Measurements from ENCODE around the gene DOCK6. TPM values are rescaled to one million over a fixed set of nuclear protein-coding genes. Genes with fewer than 3 reads are reported as not detected.

DOCK6 gene
- total and polyA plus RNA-seq, 2 donors (not counting 1 experiment from before 2014, with no cell fraction given): 6.9 to 17.7 TPM

- Histone ChIP-seq H3K4me1 (ENCODE audit: control insufficient read depth, extremely low read depth, insufficient read depth, low read length) (no peaks in the 10 kb centered on the region), H3K79me2 (ENCODE audit: control insufficient read depth, insufficient read depth, low read length) (no peaks in the 10 kb centered on the region), H3K4me3 (replicated peaks in 1 of 4; ENCODE audit: control extremely low read depth in 1 of 4, insufficient read depth in 1 of 4, low read depth in 3 of 4, low read length in 4 of 4) (no peak overlapping the region), H4K20me1 (ENCODE audit: control insufficient read depth, extremely low read depth, insufficient read depth, low read length) (no peaks in the 10 kb centered on the region), H3K27me3 (ENCODE audit: control insufficient read depth, insufficient read depth, low read length) (no peaks in the 10 kb centered on the region), H3K9me3 (ENCODE audit: control insufficient read depth, insufficient read depth, low read depth, low read length) (peaks cover 2% of the 10 kb centered on the region), H3K4me2 (ENCODE audit: extremely low read depth, insufficient read depth, low read length) (no peak overlapping the region), H2AFZ (ENCODE audit: low read length) (no peak overlapping the region), H3K36me3 (ENCODE audit: control insufficient read depth, insufficient read depth, low read length) (no peaks in the 10 kb centered on the region), H3K9ac (ENCODE audit: insufficient read depth, low read length) (no peak overlapping the region), H3K27ac (ENCODE audit: insufficient read depth, low read length) (no peak overlapping the region)
- no peak for DNase-seq (ENCODE audit: low read depth in 2 of 2)
- no peak for TF ChIP-seq CTCF (conservative IDR thresholded peaks at IDR 0.05 in 1 of 2, IDR thresholded peaks at IDR 0.05 in 1 of 2; ENCODE audit: low read depth in 1 of 2, low read length in 2 of 2)
- no peak for TF ChIP-seq EZH2 (IDR thresholded peaks at IDR 0.05; ENCODE audit: low read length, missing control alignments)
Observed at GRCh38 chr19:11226716-11227166, 35.6 kb downstream of the DOCK6 start.

GRCh38 chr19:11225815-11226214, 36.5 kb downstream of the DOCK6 start:
- Histone ChIP-seq H4K20me1 (ENCODE audit: control insufficient read depth, extremely low read depth, insufficient read depth, low read length) (no peaks in the 10 kb centered on the region), H2AFZ (ENCODE audit: low read length) (no peak overlapping the region), H3K4me3 (replicated peaks in 1 of 4; ENCODE audit: control extremely low read depth in 1 of 4, insufficient read depth in 1 of 4, low read depth in 3 of 4, low read length in 4 of 4) (no peak overlapping the region), H3K27me3 (ENCODE audit: control insufficient read depth, insufficient read depth, low read length) (no peaks in the 10 kb centered on the region), H3K9ac (ENCODE audit: insufficient read depth, low read length) (no peak overlapping the region), H3K4me2 (ENCODE audit: extremely low read depth, insufficient read depth, low read length) (no peak overlapping the region), H3K79me2 (ENCODE audit: control insufficient read depth, insufficient read depth, low read length) (no peaks in the 10 kb centered on the region), H3K4me1 (ENCODE audit: control insufficient read depth, extremely low read depth, insufficient read depth, low read length) (no peaks in the 10 kb centered on the region), H3K36me3 (ENCODE audit: control insufficient read depth, insufficient read depth, low read length) (no peaks in the 10 kb centered on the region), H3K27ac (ENCODE audit: insufficient read depth, low read length) (no peak overlapping the region), H3K9me3 (ENCODE audit: control insufficient read depth, insufficient read depth, low read depth, low read length) (peaks cover 3% of the 10 kb centered on the region)
- no peak for DNase-seq (ENCODE audit: low read depth in 2 of 2)
- TF ChIP-seq CTCF (conservative IDR thresholded peaks at IDR 0.05 in 1 of 2, IDR thresholded peaks at IDR 0.05 in 1 of 2; ENCODE audit: low read depth in 1 of 2, low read length in 2 of 2) (no peak), EZH2 (IDR thresholded peaks at IDR 0.05; ENCODE audit: low read length, missing control alignments) (no peak)

GRCh38 chr19:11225172-11225571, 37.2 kb downstream of the DOCK6 start:
- H3K36me3 ChIP-seq (ENCODE audit: control insufficient read depth, insufficient read depth, low read length): no peaks in the 10 kb centered on the region
- H4K20me1 ChIP-seq (ENCODE audit: control insufficient read depth, extremely low read depth, insufficient read depth, low read length): no peaks in the 10 kb centered on the region
- no peak for DNase-seq (ENCODE audit: low read depth in 2 of 2)
- H3K27ac ChIP-seq (ENCODE audit: insufficient read depth, low read length): no peak overlapping the region
- H3K9ac ChIP-seq (ENCODE audit: insufficient read depth, low read length): no peak overlapping the region
- no peaks in the 10 kb centered on the region for H3K79me2 ChIP-seq (ENCODE audit: control insufficient read depth, insufficient read depth, low read length)
- TF ChIP-seq EZH2 (IDR thresholded peaks at IDR 0.05; ENCODE audit: low read length, missing control alignments) (no peak), CTCF (conservative IDR thresholded peaks at IDR 0.05 in 1 of 2, IDR thresholded peaks at IDR 0.05 in 1 of 2; ENCODE audit: low read depth in 1 of 2, low read length in 2 of 2) (no peak)
- H3K4me2 ChIP-seq (ENCODE audit: extremely low read depth, insufficient read depth, low read length): no peak overlapping the region
- peaks cover 3% of the 10 kb centered on the region for H3K9me3 ChIP-seq (ENCODE audit: control insufficient read depth, insufficient read depth, low read depth, low read length)
- H3K27me3 ChIP-seq (ENCODE audit: control insufficient read depth, insufficient read depth, low read length): no peaks in the 10 kb centered on the region
- no peak overlapping the region for H3K4me3 ChIP-seq (replicated peaks in 1 of 4; ENCODE audit: control extremely low read depth in 1 of 4, insufficient read depth in 1 of 4, low read depth in 3 of 4, low read length in 4 of 4)
- no peaks in the 10 kb centered on the region for H3K4me1 ChIP-seq (ENCODE audit: control insufficient read depth, extremely low read depth, insufficient read depth, low read length)
- no peak overlapping the region for H2AFZ ChIP-seq (ENCODE audit: low read length)
